ENCODE measurements around the gene SCRG1.

SCRG1 gene

DNA sequence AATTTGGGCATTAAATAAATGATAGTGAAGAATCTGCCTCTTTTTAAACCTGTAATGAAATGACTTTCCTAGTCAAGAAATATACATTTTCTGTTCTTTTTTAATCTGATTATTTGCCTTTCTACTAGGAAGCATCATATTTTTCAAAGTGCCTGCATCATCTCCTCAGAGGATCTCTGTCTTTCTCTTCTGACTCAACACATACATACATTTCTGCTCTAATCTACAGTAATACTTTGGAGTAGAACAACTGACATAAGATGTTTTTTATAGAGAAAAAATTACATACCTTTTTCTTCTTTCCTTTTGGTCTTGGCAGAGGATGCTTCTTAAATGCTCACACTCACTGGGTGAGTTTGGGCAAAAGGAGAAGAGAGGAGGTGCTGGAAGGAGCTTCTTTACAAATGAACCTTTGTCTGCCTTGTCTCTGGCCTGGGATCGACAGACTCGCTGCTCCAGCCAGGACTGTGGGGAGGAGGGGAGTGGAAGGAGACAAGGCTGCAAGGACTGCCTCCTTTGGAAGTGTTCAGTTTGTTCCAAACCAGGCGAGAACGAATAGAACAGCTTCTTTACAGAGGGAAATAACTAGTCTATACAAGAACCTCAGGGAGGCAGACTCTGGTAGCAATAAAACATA lies at the start of gene SCRG1:
TSS of gene SCRG1 (minus strand) at position 338 of the 637 bp plus-strand sequence. CDS start 7,702 bp downstream, outside the sequence.
- ATAC-seq, result no peak
- no peak for TF ChIP-seq BACH2 (CRISPR knock-in tag; IDR thresholded peaks at IDR 0.05; ENCODE audit: borderline replicate concordance)
- no peak for TF ChIP-seq ESRRG (CRISPR knock-in tag; IDR thresholded peaks at IDR 0.05)
- no peak for TF ChIP-seq RARB (CRISPR knock-in tag; IDR thresholded peaks at IDR 0.05)
- no peak for TF ChIP-seq TCF4 (CRISPR knock-in tag; IDR thresholded peaks at IDR 0.05; ENCODE audit: borderline replicate concordance)
- no peak for TF ChIP-seq CSDC2 (CRISPR knock-in tag; IDR thresholded peaks at IDR 0.05)
- no peak for TF ChIP-seq POU6F1 (CRISPR knock-in tag; IDR thresholded peaks at IDR 0.05; ENCODE audit: borderline replicate concordance, low read depth)
- TF ChIP-seq, protein P1, sequence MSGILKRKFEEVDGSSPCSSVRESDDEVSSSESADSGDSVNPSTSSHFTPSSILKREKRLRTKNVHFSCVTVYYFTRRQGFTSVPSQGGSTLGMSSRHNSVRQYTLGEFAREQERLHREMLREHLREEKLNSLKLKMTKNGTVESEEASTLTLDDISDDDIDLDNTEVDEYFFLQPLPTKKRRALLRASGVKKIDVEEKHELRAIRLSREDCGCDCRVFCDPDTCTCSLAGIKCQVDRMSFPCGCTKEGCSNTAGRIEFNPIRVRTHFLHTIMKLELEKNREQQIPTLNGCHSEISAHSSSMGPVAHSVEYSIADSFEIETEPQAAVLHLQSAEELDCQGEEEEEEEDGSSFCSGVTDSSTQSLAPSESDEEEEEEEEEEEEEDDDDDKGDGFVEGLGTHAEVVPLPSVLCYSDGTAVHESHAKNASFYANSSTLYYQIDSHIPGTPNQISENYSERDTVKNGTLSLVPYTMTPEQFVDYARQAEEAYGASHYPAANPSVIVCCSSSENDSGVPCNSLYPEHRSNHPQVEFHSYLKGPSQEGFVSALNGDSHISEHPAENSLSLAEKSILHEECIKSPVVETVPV (CRISPR knock-in tag; IDR thresholded peaks at IDR 0.05), result no peak
- TF ChIP-seq, protein P2, sequence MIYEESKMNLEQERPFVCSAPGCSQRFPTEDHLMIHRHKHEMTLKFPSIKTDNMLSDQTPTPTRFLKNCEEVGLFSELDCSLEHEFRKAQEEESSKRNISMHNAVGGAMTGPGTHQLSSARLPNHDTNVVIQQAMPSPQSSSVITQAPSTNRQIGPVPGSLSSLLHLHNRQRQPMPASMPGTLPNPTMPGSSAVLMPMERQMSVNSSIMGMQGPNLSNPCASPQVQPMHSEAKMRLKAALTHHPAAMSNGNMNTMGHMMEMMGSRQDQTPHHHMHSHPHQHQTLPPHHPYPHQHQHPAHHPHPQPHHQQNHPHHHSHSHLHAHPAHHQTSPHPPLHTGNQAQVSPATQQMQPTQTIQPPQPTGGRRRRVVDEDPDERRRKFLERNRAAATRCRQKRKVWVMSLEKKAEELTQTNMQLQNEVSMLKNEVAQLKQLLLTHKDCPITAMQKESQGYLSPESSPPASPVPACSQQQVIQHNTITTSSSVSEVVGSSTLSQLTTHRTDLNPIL (CRISPR knock-in tag; IDR thresholded peaks at IDR 0.05; ENCODE audit: low read depth), result no peak
- TF ChIP-seq PATZ1 (CRISPR knock-in tag; IDR thresholded peaks at IDR 0.05; ENCODE audit: borderline replicate concordance), result no peak
- no peak for TF ChIP-seq SNAI2 (CRISPR knock-in tag; IDR thresholded peaks at IDR 0.05)
- TF ChIP-seq, protein P3, sequence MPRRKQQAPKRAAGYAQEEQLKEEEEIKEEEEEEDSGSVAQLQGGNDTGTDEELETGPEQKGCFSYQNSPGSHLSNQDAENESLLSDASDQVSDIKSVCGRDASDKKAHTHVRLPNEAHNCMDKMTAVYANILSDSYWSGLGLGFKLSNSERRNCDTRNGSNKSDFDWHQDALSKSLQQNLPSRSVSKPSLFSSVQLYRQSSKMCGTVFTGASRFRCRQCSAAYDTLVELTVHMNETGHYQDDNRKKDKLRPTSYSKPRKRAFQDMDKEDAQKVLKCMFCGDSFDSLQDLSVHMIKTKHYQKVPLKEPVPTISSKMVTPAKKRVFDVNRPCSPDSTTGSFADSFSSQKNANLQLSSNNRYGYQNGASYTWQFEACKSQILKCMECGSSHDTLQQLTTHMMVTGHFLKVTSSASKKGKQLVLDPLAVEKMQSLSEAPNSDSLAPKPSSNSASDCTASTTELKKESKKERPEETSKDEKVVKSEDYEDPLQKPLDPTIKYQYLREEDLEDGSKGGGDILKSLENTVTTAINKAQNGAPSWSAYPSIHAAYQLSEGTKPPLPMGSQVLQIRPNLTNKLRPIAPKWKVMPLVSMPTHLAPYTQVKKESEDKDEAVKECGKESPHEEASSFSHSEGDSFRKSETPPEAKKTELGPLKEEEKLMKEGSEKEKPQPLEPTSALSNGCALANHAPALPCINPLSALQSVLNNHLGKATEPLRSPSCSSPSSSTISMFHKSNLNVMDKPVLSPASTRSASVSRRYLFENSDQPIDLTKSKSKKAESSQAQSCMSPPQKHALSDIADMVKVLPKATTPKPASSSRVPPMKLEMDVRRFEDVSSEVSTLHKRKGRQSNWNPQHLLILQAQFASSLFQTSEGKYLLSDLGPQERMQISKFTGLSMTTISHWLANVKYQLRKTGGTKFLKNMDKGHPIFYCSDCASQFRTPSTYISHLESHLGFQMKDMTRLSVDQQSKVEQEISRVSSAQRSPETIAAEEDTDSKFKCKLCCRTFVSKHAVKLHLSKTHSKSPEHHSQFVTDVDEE (CRISPR knock-in tag; IDR thresholded peaks at IDR 0.05), result no peak

GRCh38 chr4:173448103-173448502 lies 49.2 kb upstream of the SCRG1 start:
- TF ChIP-seq BACH2 (CRISPR knock-in tag; IDR thresholded peaks at IDR 0.05; ENCODE audit: borderline replicate concordance), result no peak
- TF ChIP-seq, protein P1 (CRISPR knock-in tag; IDR thresholded peaks at IDR 0.05), result no peak
- TF ChIP-seq RARB (CRISPR knock-in tag; IDR thresholded peaks at IDR 0.05), result no peak
- no peak for TF ChIP-seq TOX (CRISPR knock-in tag; IDR thresholded peaks at IDR 0.05; ENCODE audit: borderline replicate concordance)
- 0 out of 2 replicates have a peak, but pooled peaks have one; percentile 10 for TF ChIP-seq ESRRG (CRISPR knock-in tag; IDR thresholded peaks at IDR 0.05)
- no peak for TF ChIP-seq ARNTL (CRISPR knock-in tag; IDR thresholded peaks at IDR 0.05; ENCODE audit: borderline replicate concordance, low read depth)
- no peak for TF ChIP-seq ZC3H10 (CRISPR knock-in tag; IDR thresholded peaks at IDR 0.05)
- no peak for TF ChIP-seq ISL1 (CRISPR knock-in tag; IDR thresholded peaks at IDR 0.05)
- TF ChIP-seq, protein P2 (CRISPR knock-in tag; IDR thresholded peaks at IDR 0.05; ENCODE audit: low read depth), result no peak
- TF ChIP-seq ZNF70 (CRISPR knock-in tag; IDR thresholded peaks at IDR 0.05), result no peak
- TF ChIP-seq TCF4 (CRISPR knock-in tag; IDR thresholded peaks at IDR 0.05; ENCODE audit: borderline replicate concordance), result peak; percentile 84
- TF ChIP-seq PATZ1 (CRISPR knock-in tag; IDR thresholded peaks at IDR 0.05; ENCODE audit: borderline replicate concordance), result no peak
- peak; percentile 88 for ATAC-seq

Measured in SK-N-SH treated with all-trans-retinoic acid at 6 μM for 48 hours (cell line).